ENCODE data around the gene AMMECR1.
A peak's percentile ranks its signal among the peaks of the same experiment; 100 is the strongest.

Gene AMMECR1

GRCh38 chrX:110320381-110320987 is 2.6 kb upstream of the AMMECR1 start:
- H3K9me3 Mint-ChIP-seq = no peaks in the 10 kb centered on the region
- H3K4me3 Mint-ChIP-seq = no peak overlapping the region
- H3K4me1 Mint-ChIP-seq = peaks cover 8% of the 10 kb centered on the region
- H3K27me3 Mint-ChIP-seq = no peaks in the 10 kb centered on the region
- H3K27ac Mint-ChIP-seq = no peak overlapping the region
- H3K36me3 Mint-ChIP-seq = no peaks in the 10 kb centered on the region

GRCh38 chrX:110318664-110318968 is 731 bp upstream of the AMMECR1 start:
- Mint-ChIP-seq H3K4me3 (peak overlapping the region; percentile 91), H3K9me3 (no peaks in the 10 kb centered on the region), H3K4me1 (peaks cover 23% of the 10 kb centered on the region), H3K36me3 (no peaks in the 10 kb centered on the region), H3K27ac (peak overlapping the region; percentile 96), H3K27me3 (no peaks in the 10 kb centered on the region)

- peaks cover 32% of the 10 kb centered on the region for H3K4me1 Mint-ChIP-seq
- peak overlapping the region; percentile 88 for H3K27ac Mint-ChIP-seq
- peak overlapping the region; percentile 91 for H3K4me3 Mint-ChIP-seq
- H3K27me3 Mint-ChIP-seq = no peaks in the 10 kb centered on the region
- H3K36me3 Mint-ChIP-seq = no peaks in the 10 kb centered on the region
- H3K9me3 Mint-ChIP-seq = no peaks in the 10 kb centered on the region
Measured at GRCh38 chrX:110317061-110317819, 645 bp downstream of the AMMECR1 start.

- peak overlapping the region; percentile 91 for H3K4me3 Mint-ChIP-seq
- no peaks in the 10 kb centered on the region for H3K27me3 Mint-ChIP-seq
- H3K9me3 Mint-ChIP-seq = no peaks in the 10 kb centered on the region
- H3K4me1 Mint-ChIP-seq = peaks cover 35% of the 10 kb centered on the region
- H3K36me3 Mint-ChIP-seq = no peaks in the 10 kb centered on the region
- peak overlapping the region; percentile 77 for H3K27ac Mint-ChIP-seq
Measured at GRCh38 chrX:110316351-110317060, 1.4 kb downstream of the AMMECR1 start.

GRCh38 chrX:110315551-110315950 is 2.3 kb downstream of the AMMECR1 start:
- H3K4me1 Mint-ChIP-seq = peaks cover 44% of the 10 kb centered on the region
- H3K27me3 Mint-ChIP-seq = no peaks in the 10 kb centered on the region
- H3K4me3 Mint-ChIP-seq = peak overlapping the region; percentile 91
- H3K9me3 Mint-ChIP-seq = no peaks in the 10 kb centered on the region
- no peaks in the 10 kb centered on the region for H3K36me3 Mint-ChIP-seq
- H3K27ac Mint-ChIP-seq = no peak overlapping the region

- H3K27me3 Mint-ChIP-seq = no peaks in the 10 kb centered on the region
- H3K9me3 Mint-ChIP-seq = no peaks in the 10 kb centered on the region
- no peaks in the 10 kb centered on the region for H3K36me3 Mint-ChIP-seq
- H3K27ac Mint-ChIP-seq = peak overlapping the region; percentile 30
- peaks cover 56% of the 10 kb centered on the region for H3K4me1 Mint-ChIP-seq
- peak overlapping the region; percentile 11 for H3K4me3 Mint-ChIP-seq
Measured at GRCh38 chrX:110311437-110312230, 6.3 kb downstream of the AMMECR1 start.

- Mint-ChIP-seq H3K27ac (peak overlapping the region; percentile 81), H3K9me3 (no peaks in the 10 kb centered on the region), H3K36me3 (no peaks in the 10 kb centered on the region), H3K4me1 (peaks cover 56% of the 10 kb centered on the region), H3K27me3 (no peaks in the 10 kb centered on the region), H3K4me3 (peak overlapping the region; percentile 51)
Measured at GRCh38 chrX:110310896-110311295, 7.0 kb downstream of the AMMECR1 start.

- peak overlapping the region; percentile 81 for H3K27ac Mint-ChIP-seq
- H3K27me3 Mint-ChIP-seq = no peaks in the 10 kb centered on the region
Measured at GRCh38 chrX:110310000-110310790, 7.7 kb downstream of the AMMECR1 start.

GRCh38 chrX:110308220-110308619 is 9.7 kb downstream of the AMMECR1 start:
- H3K4me1 Mint-ChIP-seq = peaks cover 52% of the 10 kb centered on the region
- H3K36me3 Mint-ChIP-seq = peaks cover 5% of the 10 kb centered on the region
- no peak overlapping the region for H3K4me3 Mint-ChIP-seq
- H3K9me3 Mint-ChIP-seq = peaks cover 3% of the 10 kb centered on the region
- H3K27me3 Mint-ChIP-seq = no peaks in the 10 kb centered on the region
- no peak overlapping the region for H3K27ac Mint-ChIP-seq

More at GRCh38 chrX:110310000-110310790, 7.7 kb downstream of the AMMECR1 start:
- Mint-ChIP-seq H3K4me3 (no peak overlapping the region), H3K36me3 (no peaks in the 10 kb centered on the region), H3K9me3 (no peaks in the 10 kb centered on the region), H3K4me1 (peaks cover 55% of the 10 kb centered on the region)

GRCh38 chrX:110304884-110305283 is 13.0 kb downstream of the AMMECR1 start:
- Mint-ChIP-seq H3K27ac (peak overlapping the region; percentile 82), H3K9me3 (peaks cover 3% of the 10 kb centered on the region), H3K36me3 (peaks cover 8% of the 10 kb centered on the region), H3K27me3 (no peaks in the 10 kb centered on the region), H3K4me3 (peak overlapping the region; percentile 30), H3K4me1 (peaks cover 33% of the 10 kb centered on the region)

GRCh38 chrX:110304371-110304770 is 13.5 kb downstream of the AMMECR1 start:
- Mint-ChIP-seq H3K27ac (no peak overlapping the region), H3K4me3 (no peak overlapping the region), H3K36me3 (peaks cover 9% of the 10 kb centered on the region), H3K27me3 (no peaks in the 10 kb centered on the region), H3K4me1 (peaks cover 30% of the 10 kb centered on the region), H3K9me3 (peaks cover 3% of the 10 kb centered on the region)

- no peak overlapping the region for H3K27ac Mint-ChIP-seq
- peaks cover 24% of the 10 kb centered on the region for H3K4me1 Mint-ChIP-seq
- H3K27me3 Mint-ChIP-seq = no peaks in the 10 kb centered on the region
- H3K4me3 Mint-ChIP-seq = no peak overlapping the region
- H3K9me3 Mint-ChIP-seq = peaks cover 3% of the 10 kb centered on the region
- peaks cover 9% of the 10 kb centered on the region for H3K36me3 Mint-ChIP-seq
Measured at GRCh38 chrX:110302975-110303374, 14.9 kb downstream of the AMMECR1 start.

- Mint-ChIP-seq H3K9me3 (peaks cover 3% of the 10 kb centered on the region), H3K4me3 (no peak overlapping the region), H3K36me3 (peaks cover 9% of the 10 kb centered on the region), H3K27me3 (no peaks in the 10 kb centered on the region), H3K4me1 (peaks cover 24% of the 10 kb centered on the region), H3K27ac (no peak overlapping the region)
Measured at GRCh38 chrX:110301194-110301593, 16.7 kb downstream of the AMMECR1 start.

- no peak overlapping the region for H3K27ac Mint-ChIP-seq
- H3K4me3 Mint-ChIP-seq = no peak overlapping the region
- no peaks in the 10 kb centered on the region for H3K27me3 Mint-ChIP-seq
- no peaks in the 10 kb centered on the region for H3K9me3 Mint-ChIP-seq
- peaks cover 19% of the 10 kb centered on the region for H3K4me1 Mint-ChIP-seq
- peaks cover 2% of the 10 kb centered on the region for H3K36me3 Mint-ChIP-seq
Measured at GRCh38 chrX:110294087-110294486, 23.8 kb downstream of the AMMECR1 start.

GRCh38 chrX:110293658-110294057 is 24.2 kb downstream of the AMMECR1 start:
- Mint-ChIP-seq H3K9me3 (no peaks in the 10 kb centered on the region), H3K27me3 (no peaks in the 10 kb centered on the region), H3K27ac (no peak overlapping the region), H3K4me1 (peaks cover 24% of the 10 kb centered on the region), H3K36me3 (peaks cover 5% of the 10 kb centered on the region), H3K4me3 (no peak overlapping the region)
